Lower leg skin (tissue), 4 donors: ENCODE measurements around the gene ACOX3. TPM values are rescaled to one million over a fixed set of nuclear protein-coding genes. Genes with fewer than 3 reads are reported as not detected.

Experiments
- DNase-seq, 2 donors: peaks; one replicate each; pipeline ENCODE4 v3.0.0-alpha.2; 2019; ENCODE audit warnings: low spot score in 2 of 2
- H3K4me3 ChIP-seq: fragments of 200-600 bp; sonication (generic); 2 replicates; pipeline ENCODE4 v1.5.1; 2017; ENCODE audit warnings: mild to moderate bottlenecking, low read depth; ENCODE audit not compliant: poor library complexity, severe bottlenecking
- CTCF ChIP-seq, 3 donors: fragments of 450-650 bp; IDR thresholded peaks; one replicate each; pipeline ENCODE4 v1.5.1; 2016; ENCODE audit warnings: antibody characterized with exemption in 3 of 3, mild to moderate bottlenecking in 3 of 3, moderate library complexity in 2 of 3
- POLR2A ChIP-seq, 2 donors: fragments of 450-650 bp; IDR thresholded peaks; one replicate each; pipeline ENCODE4 v1.6.1; 2016 to 2017; ENCODE audit warnings: antibody characterized with exemption in 2 of 2, mild to moderate bottlenecking in 1 of 2, moderate library complexity in 1 of 2
- WGBS, 2 donors: methylation state at CpG; one replicate each; pipeline ENCODE4 v1.1.5; 2018; 5-methylcytosine and 5-hydroxymethylcytosine counted together
- intact Hi-C: fragments of 100-400 bp; cut with DNase I; formaldehyde crosslinking; loops from one replicate; pipeline ENCODE4 v1.15.0; 2023; ENCODE audit warnings: low total_unique reads
- total RNA-seq, 4 donors: library from RNA; depleted of rRNA; stranded (reverse); fragments of >200 nt; gene quantifications; one replicate each; pipeline ENCODE4 v1.1.0, GENCODE V29; 2016

Gene ACOX3
- total RNA-seq, 4 donors from 2014 or later: 37.5 to 55.9 (median 41.2) TPM

GRCh38 chr4:8434251-8435073 lies 6.1 kb downstream of the ACOX3 start:
- no peak overlapping the region for H3K4me3 ChIP-seq
- WGBS, 2 donors: 54 to 58% methylated on average over 21 of the region's 21 CpGs
- no peak for TF ChIP-seq POLR2A (IDR thresholded peaks at IDR 0.05)
- TF ChIP-seq CTCF (IDR thresholded peaks at IDR 0.05): no peak
- no peak for DNase-seq
- intact Hi-C loops: no loop called here

GRCh38 chr4:8433136-8433535 lies 7.4 kb downstream of the ACOX3 start:
- 61 to 73% methylated on average over 5 of the region's 5 CpGs for WGBS, 2 donors
- DNase-seq: no peak
- intact Hi-C loops: no loop called here
- H3K4me3 ChIP-seq: no peak overlapping the region
- no peak for TF ChIP-seq POLR2A (IDR thresholded peaks at IDR 0.05)
- no peak for TF ChIP-seq CTCF (IDR thresholded peaks at IDR 0.05)

- WGBS, 2 donors: 89 to 93% methylated on average over 5 of the region's 5 CpGs
- no peak for DNase-seq
- no peak for TF ChIP-seq POLR2A (IDR thresholded peaks at IDR 0.05)
- TF ChIP-seq CTCF (IDR thresholded peaks at IDR 0.05): no peak
- H3K4me3 ChIP-seq: no peak overlapping the region
- intact Hi-C loops: no loop called here
Measured at GRCh38 chr4:8431553-8431952, 9.0 kb downstream of the ACOX3 start.

GRCh38 chr4:8428288-8429097 lies 12.0 kb downstream of the ACOX3 start:
- intact Hi-C loops: no loop called here
- WGBS, 2 donors: 4% methylated on average over 20 to 33 of the region's 56 CpGs
- peak; percentile 80 to 97 for DNase-seq
- peak overlapping the region; percentile 58 for H3K4me3 ChIP-seq
- TF ChIP-seq POLR2A (IDR thresholded peaks at IDR 0.05): no peak
- no peak for TF ChIP-seq CTCF (IDR thresholded peaks at IDR 0.05)

- 0 to 3% methylated on average over 7 to 19 of the region's 21 CpGs for WGBS, 2 donors
- TF ChIP-seq CTCF (IDR thresholded peaks at IDR 0.05) (peak in 1 of 3 donors; percentile 36), POLR2A (IDR thresholded peaks at IDR 0.05) (no peak)
- DNase-seq: peak; percentile 44 to 88
- H3K4me3 ChIP-seq: peak overlapping the region; percentile 58
- intact Hi-C loops: no loop called here
Measured at GRCh38 chr4:8427761-8428287, 12.7 kb downstream of the ACOX3 start.
